Endometrial microvascular endothelial cells (primary cell): Measurements from ENCODE around the gene SEMA4C. TPM values are rescaled to one million over a fixed set of nuclear protein-coding genes. Genes with fewer than 3 reads are reported as not detected.

Source experiments
- in situ Hi-C: cut with HindIII; loops from 2 replicates; pipeline ENCODE4 v1.10.0; 2017; ENCODE audit warnings: low sequenced_read_pairs, low pct_unique_long_range_greater_than_20kb; ENCODE audit errors: inconsistent ontology term
- total RNA-seq: library from RNA; depleted of rRNA; stranded (reverse); fragments of >200 nt; gene quantifications from one replicate; pipeline ENCODE4 v1.2.3, GENCODE V29; 2015; ENCODE audit errors: inconsistent ontology term

The SEMA4C gene
- total RNA-seq, 1 donor from 2014 or later = 0.28 TPM

GRCh38 chr2:96815326-96816126, 54.4 kb downstream of the SEMA4C start:
- in situ Hi-C loops = no loop called here

- in situ Hi-C loops = no loop called here
These were observed 56.2 kb downstream of the SEMA4C start for GRCh38 chr2:96813656-96814055.

GRCh38 chr2:96811917-96812316, 58.0 kb downstream of the SEMA4C start:
- in situ Hi-C loops = no loop called here

- in situ Hi-C loops = no loop called here
These were observed 59.1 kb downstream of the SEMA4C start for GRCh38 chr2:96810783-96811192.

- in situ Hi-C loops = no loop called here
These were observed 59.7 kb downstream of the SEMA4C start for GRCh38 chr2:96809951-96810782.

Other genes starting within 250 kb of the SEMA4C start
- gene KANSL3, start 231.8 kb downstream of the SEMA4C start, total RNA-seq = 25.5 TPM
- not detected for gene FER1L5, start 227.3 kb downstream of the SEMA4C start, total RNA-seq
- gene LMAN2L, start 130.0 kb downstream of the SEMA4C start, total RNA-seq = 23.5 TPM
- gene CNNM4, start 109.2 kb downstream of the SEMA4C start, total RNA-seq = 5.8 TPM
- 2.5 TPM for gene CNNM3, start 53.8 kb downstream of the SEMA4C start, total RNA-seq
- gene ANKRD23, start 26.1 kb downstream of the SEMA4C start, total RNA-seq = 1.1 TPM
- 13.3 TPM for gene ANKRD39, start 12.1 kb downstream of the SEMA4C start, total RNA-seq
- not detected for gene FAM178B, start 116.5 kb upstream of the SEMA4C start, total RNA-seq
- 0.19 TPM for gene FAHD2B, start 224.8 kb upstream of the SEMA4C start, total RNA-seq
- gene ANKRD36, start 243.1 kb upstream of the SEMA4C start, total RNA-seq = 4.1 TPM